ENCODE data around the gene TMEM212. TPM values are rescaled to one million over a fixed set of nuclear protein-coding genes. Genes with fewer than 3 reads are reported as not detected.

TMEM212 gene
- not detected in 2 replicates for total RNA-seq
- total RNA-seq (2013), result not detected
- not detected in 2 replicates for polyA plus RNA-seq
- polyA minus RNA-seq, result not detected in 2 replicates

DNA sequence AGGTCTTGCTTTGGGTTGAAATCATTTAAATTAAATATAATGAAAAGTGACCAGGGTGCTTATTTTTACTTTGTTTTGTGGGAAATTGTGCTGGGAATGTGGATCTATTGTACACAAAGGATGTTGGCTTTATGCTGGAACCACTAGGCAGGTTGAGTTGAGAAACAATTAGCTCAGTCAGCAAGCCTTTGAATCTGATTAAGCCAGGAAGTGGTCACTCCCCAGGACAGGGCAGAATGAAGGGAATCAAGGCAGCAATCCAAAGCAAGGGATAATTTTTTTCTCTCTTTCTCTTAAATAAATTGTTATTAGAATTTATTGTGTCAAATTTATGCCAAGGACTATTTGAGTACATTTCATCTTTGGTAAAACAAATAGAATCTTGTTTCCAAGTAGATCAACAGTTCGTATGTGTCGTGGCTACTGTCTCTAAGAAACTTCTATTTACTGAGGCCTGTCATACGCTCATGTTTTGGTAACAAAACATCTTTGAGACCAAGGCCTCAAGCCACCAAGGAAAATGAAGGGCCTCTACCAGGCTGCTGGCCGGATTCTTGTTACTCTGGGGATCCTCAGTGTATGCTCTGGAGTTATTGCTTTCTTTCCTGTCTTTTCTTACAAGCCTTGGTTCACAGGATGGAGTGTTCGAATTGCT lies at the start of gene TMEM212:
Gene TMEM212 (plus strand): TSS at position 486 of the 655 bp plus-strand sequence. CDS start 35 bp downstream, at position 521.
- no peaks in the 10 kb centered on the region for H4K20me1 ChIP-seq (ENCODE audit: control insufficient read depth, insufficient read depth, low read length, poor library complexity, severe bottlenecking)
- no peaks in the 10 kb centered on the region for H3K27me3 ChIP-seq (replicated peaks in 1 of 4; ENCODE audit: control extremely low read depth in 1 of 4, control insufficient read depth in 3 of 4, insufficient read depth in 4 of 4, low read length in 3 of 4)
- intact Hi-C loops (cut with micrococcal nuclease), result no loop called here
- H2AFZ ChIP-seq (ENCODE audit: insufficient read depth, low read depth, low read length, poor library complexity, severe bottlenecking), result no peak within 1 kb of the TSS
- H3K36me3 ChIP-seq (replicated peaks in 1 of 2; ENCODE audit: control extremely low read depth in 1 of 2, control insufficient read depth in 1 of 2, extremely low read depth in 1 of 2, insufficient read depth in 2 of 2, low read length in 1 of 2), result no peaks in the 10 kb centered on the region
- no peak for TF ChIP-seq EZH2 (IDR thresholded peaks at IDR 0.05; ENCODE audit: borderline replicate concordance, insufficient read depth, low read depth, low read length, poor library complexity, severe bottlenecking)
- TF ChIP-seq, protein P1, sequence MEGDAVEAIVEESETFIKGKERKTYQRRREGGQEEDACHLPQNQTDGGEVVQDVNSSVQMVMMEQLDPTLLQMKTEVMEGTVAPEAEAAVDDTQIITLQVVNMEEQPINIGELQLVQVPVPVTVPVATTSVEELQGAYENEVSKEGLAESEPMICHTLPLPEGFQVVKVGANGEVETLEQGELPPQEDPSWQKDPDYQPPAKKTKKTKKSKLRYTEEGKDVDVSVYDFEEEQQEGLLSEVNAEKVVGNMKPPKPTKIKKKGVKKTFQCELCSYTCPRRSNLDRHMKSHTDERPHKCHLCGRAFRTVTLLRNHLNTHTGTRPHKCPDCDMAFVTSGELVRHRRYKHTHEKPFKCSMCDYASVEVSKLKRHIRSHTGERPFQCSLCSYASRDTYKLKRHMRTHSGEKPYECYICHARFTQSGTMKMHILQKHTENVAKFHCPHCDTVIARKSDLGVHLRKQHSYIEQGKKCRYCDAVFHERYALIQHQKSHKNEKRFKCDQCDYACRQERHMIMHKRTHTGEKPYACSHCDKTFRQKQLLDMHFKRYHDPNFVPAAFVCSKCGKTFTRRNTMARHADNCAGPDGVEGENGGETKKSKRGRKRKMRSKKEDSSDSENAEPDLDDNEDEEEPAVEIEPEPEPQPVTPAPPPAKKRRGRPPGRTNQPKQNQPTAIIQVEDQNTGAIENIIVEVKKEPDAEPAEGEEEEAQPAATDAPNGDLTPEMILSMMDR (IDR thresholded peaks at IDR 0.05), result no peak
- H3K27ac ChIP-seq (ENCODE audit: low read length in 2 of 2), result no peak within 1 kb of the TSS
- no peak within 1 kb of the TSS for H3K4me2 ChIP-seq (replicated peaks; ENCODE audit: low read depth, low read length, poor library complexity, severe bottlenecking)
- DNase-seq (no peak), ATAC-seq (ENCODE audit: low read depth) (no peak)
- no peaks in the 10 kb centered on the region for H3K9me3 Mint-ChIP-seq (ENCODE audit: insufficient read depth)
- no peaks in the 10 kb centered on the region for H3K27me3 Mint-ChIP-seq
- no peak within 1 kb of the TSS for H3K27ac Mint-ChIP-seq
- POLR2A ChIA-PET, result no interaction called here
- no peak within 1 kb of the TSS for H3K4me3 ChIP-seq (ENCODE audit: control extremely low read depth in 1 of 5, extremely low read depth in 1 of 5, insufficient read depth in 1 of 5, low read depth in 2 of 5, low read length in 4 of 5)
- H3K79me2 ChIP-seq (ENCODE audit: control insufficient read depth, insufficient read depth, low read length), result no peaks in the 10 kb centered on the region
- H3K4me1 Mint-ChIP-seq, result no peaks in the 10 kb centered on the region
- no peak within 1 kb of the TSS for H3K9ac ChIP-seq (ENCODE audit: low read length)
- no peak within 1 kb of the TSS for H3K4me3 Mint-ChIP-seq
- no peaks in the 10 kb centered on the region for H3K4me1 ChIP-seq (ENCODE audit: control insufficient read depth in 2 of 2, insufficient read depth in 2 of 2, low read length in 2 of 2)
- 100% methylated on average over 2 of the region's 5 CpGs for whole genome bisulfite sequencing (ENCODE audit: insufficient coverage)
- no peaks in the 10 kb centered on the region for H3K9me3 ChIP-seq (ENCODE audit: control extremely low read depth in 1 of 3, control insufficient read depth in 2 of 3, insufficient read depth in 1 of 3, low read length in 2 of 3)
- CTCF ChIA-PET, result no interaction called here

DNA sequence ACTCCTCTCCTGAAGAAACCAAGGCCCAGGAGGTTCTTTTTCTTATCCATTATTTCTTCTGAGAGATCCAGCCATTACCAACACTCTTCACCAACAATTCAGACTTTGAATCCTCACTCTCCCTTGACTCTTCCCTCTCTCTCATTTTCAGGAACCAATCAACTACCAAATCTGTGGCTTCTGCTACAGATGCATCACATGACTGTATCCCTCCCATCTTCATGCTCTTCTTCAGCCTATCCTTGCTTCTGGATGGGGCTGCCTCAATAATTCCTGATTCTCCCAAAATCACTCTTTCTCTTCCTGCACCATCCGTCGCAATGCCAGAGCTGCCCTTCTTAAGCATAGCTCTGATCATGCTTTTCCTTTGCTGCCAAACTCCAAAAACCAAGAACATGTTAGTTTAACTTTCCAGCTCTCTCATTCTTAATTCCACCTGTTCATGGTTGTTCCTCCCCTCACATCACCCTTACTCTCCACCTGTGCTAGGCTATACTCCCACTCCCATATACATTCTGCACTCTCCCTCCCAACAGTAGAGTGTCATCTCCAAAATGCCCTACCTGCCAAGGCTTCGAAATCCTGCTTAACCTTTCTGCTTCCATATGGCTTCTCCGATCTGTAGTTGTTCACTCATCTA lies 46.4 kb upstream of the TMEM212 start:
- Histone ChIP-seq H3K9me3 (ENCODE audit: control extremely low read depth in 1 of 3, control insufficient read depth in 2 of 3, insufficient read depth in 1 of 3, low read length in 2 of 3) (peaks cover 0 to 2% (median 0%) of the 10 kb centered on the region in 3 donors), H3K36me3 (replicated peaks in 1 of 2; ENCODE audit: control extremely low read depth in 1 of 2, control insufficient read depth in 1 of 2, extremely low read depth in 1 of 2, insufficient read depth in 2 of 2, low read length in 1 of 2) (no peaks in the 10 kb centered on the region), H3K27ac (ENCODE audit: low read length in 2 of 2) (no peak overlapping the region), H3K9ac (ENCODE audit: low read length) (no peak overlapping the region), H3K4me2 (replicated peaks; ENCODE audit: low read depth, low read length, poor library complexity, severe bottlenecking) (no peak overlapping the region), H3K4me1 (ENCODE audit: control insufficient read depth in 2 of 2, insufficient read depth in 2 of 2, low read length in 2 of 2) (no peaks in the 10 kb centered on the region), H3K27me3 (replicated peaks in 1 of 4; ENCODE audit: control extremely low read depth in 1 of 4, control insufficient read depth in 3 of 4, insufficient read depth in 4 of 4, low read length in 3 of 4) (no peaks in the 10 kb centered on the region), H3K4me3 (ENCODE audit: control extremely low read depth in 1 of 5, extremely low read depth in 1 of 5, insufficient read depth in 1 of 5, low read depth in 2 of 5, low read length in 4 of 5) (no peak overlapping the region), H3K79me2 (ENCODE audit: control insufficient read depth, insufficient read depth, low read length) (no peaks in the 10 kb centered on the region), H2AFZ (ENCODE audit: insufficient read depth, low read depth, low read length, poor library complexity, severe bottlenecking) (no peak overlapping the region), H4K20me1 (ENCODE audit: control insufficient read depth, insufficient read depth, low read length, poor library complexity, severe bottlenecking) (no peaks in the 10 kb centered on the region)
- ChIA-PET POLR2A (no interaction called here), CTCF (no interaction called here)
- Mint-ChIP-seq H3K4me3 (no peak overlapping the region), H3K27me3 (no peaks in the 10 kb centered on the region), H3K27ac (no peak overlapping the region), H3K9me3 (ENCODE audit: insufficient read depth) (no peaks in the 10 kb centered on the region), H3K4me1 (no peaks in the 10 kb centered on the region)
- intact Hi-C loops (cut with micrococcal nuclease), result no loop called here
- no peak for TF ChIP-seq EZH2 (IDR thresholded peaks at IDR 0.05; ENCODE audit: borderline replicate concordance, insufficient read depth, low read depth, low read length, poor library complexity, severe bottlenecking)
- TF ChIP-seq, protein P1 (IDR thresholded peaks at IDR 0.05), result no peak
- no peak for DNase-seq
- 93% methylated on average over 3 of the region's 4 CpGs for WGBS (ENCODE audit: insufficient coverage)
- no peak for ATAC-seq (ENCODE audit: low read depth)
